ENCODE data around the gene TIGAR. TPM values are rescaled to one million over a fixed set of nuclear protein-coding genes. Genes with fewer than 3 reads are reported as not detected.

The TIGAR gene
- polyA plus RNA-seq, 3 donors = 5.5 to 16.0 (median 11.0) TPM

- Mint-ChIP-seq H3K9me3 (peaks cover 0 to 3% (median 2%) of the 10 kb centered on the region in 7 donors), H3K27me3 (ENCODE audit: low read depth in 3 of 3) (peaks cover 23 to 52% (median 42%) of the 10 kb centered on the region in 3 donors), H3K4me3 (peak overlapping the region; percentile 95 to 96), H3K36me3 (peaks cover 22 to 31% of the 10 kb centered on the region in 2 donors), H3K27ac (no peak overlapping the region), H3K4me1 (peaks cover 62% of the 10 kb centered on the region)
- intact Hi-C loops (cut with micrococcal nuclease) = loop anchor here (5.0 kb wide), 4 partner anchors 169 to 389 kb away; no protein-coding TSS in a partner anchor
- H3K9me3 ChIP-seq (replicated peaks in 1 of 2; ENCODE audit: control insufficient read depth in 1 of 2, insufficient read depth in 1 of 2, low read length in 2 of 2) = no peaks in the 10 kb centered on the region
- TF ChIP-seq CTCF (IDR thresholded peaks at IDR 0.05) = no peak
- no peak overlapping the region for H3K27ac ChIP-seq (ENCODE audit: low read depth in 1 of 2, low read length in 2 of 2)
- 73% methylated on average over 10 of the region's 14 CpGs for WGBS (ENCODE audit: insufficient coverage)
- peaks cover 26% of the 10 kb centered on the region for H3K79me2 ChIP-seq (ENCODE audit: insufficient read depth, low read length)
- H3K9ac ChIP-seq (ENCODE audit: insufficient read depth, low read length, poor library complexity, severe bottlenecking) = no peak overlapping the region
- peak overlapping the region; percentile 98 for H3K4me2 ChIP-seq (replicated peaks; ENCODE audit: extremely low read depth, low read length, poor library complexity, severe bottlenecking)
- no peak overlapping the region for H2AFZ ChIP-seq (ENCODE audit: insufficient read depth, low read depth, low read length, poor library complexity, severe bottlenecking)
- peaks cover 4 to 28% of the 10 kb centered on the region in 2 donors for H3K27me3 ChIP-seq (ENCODE audit: control insufficient read depth in 2 of 2, insufficient read depth in 2 of 2, low read length in 2 of 2)
- DNase-seq = no peak
- H3K4me3 ChIP-seq (replicated peaks in 1 of 3; ENCODE audit: low read depth in 2 of 3, low read length in 3 of 3) = peak overlapping the region in 1 of 3 experiments; percentile 78
- H4K20me1 ChIP-seq (ENCODE audit: insufficient read depth, low read length) = peaks cover 5% of the 10 kb centered on the region
- peaks cover 11 to 13% of the 10 kb centered on the region in 2 donors for H3K36me3 ChIP-seq (replicated peaks in 1 of 2; ENCODE audit: control insufficient read depth in 1 of 2, insufficient read depth in 2 of 2, low read length in 2 of 2)
- H3K4me1 ChIP-seq (ENCODE audit: control insufficient read depth in 1 of 2, insufficient read depth in 2 of 2, low read length in 2 of 2) = peaks cover 61 to 85% of the 10 kb centered on the region in 2 donors
Observed at GRCh38 chr12:4275870-4276301, 45.1 kb upstream of the TIGAR start.

- H3K4me3 Mint-ChIP-seq = peak overlapping the region; percentile 39 to 42
- peaks cover 5% of the 10 kb centered on the region for H4K20me1 ChIP-seq (ENCODE audit: insufficient read depth, low read length)
- DNase-seq = peak; percentile 72 to 90 (median 76)
- H3K27me3 ChIP-seq (ENCODE audit: control insufficient read depth in 2 of 2, insufficient read depth in 2 of 2, low read length in 2 of 2) = peaks cover 4 to 28% of the 10 kb centered on the region in 2 donors
- no peak overlapping the region for H3K4me2 ChIP-seq (replicated peaks; ENCODE audit: extremely low read depth, low read length, poor library complexity, severe bottlenecking)
- no peak overlapping the region for H3K4me3 ChIP-seq (replicated peaks in 1 of 3; ENCODE audit: low read depth in 2 of 3, low read length in 3 of 3)
- no peak overlapping the region for H2AFZ ChIP-seq (ENCODE audit: insufficient read depth, low read depth, low read length, poor library complexity, severe bottlenecking)
- H3K27me3 Mint-ChIP-seq (ENCODE audit: low read depth in 3 of 3) = peaks cover 17 to 46% (median 35%) of the 10 kb centered on the region in 3 donors
- H3K9ac ChIP-seq (ENCODE audit: insufficient read depth, low read length, poor library complexity, severe bottlenecking) = no peak overlapping the region
- peaks cover 0 to 3% (median 2%) of the 10 kb centered on the region in 7 donors for H3K9me3 Mint-ChIP-seq
- H3K36me3 Mint-ChIP-seq = peaks cover 29 to 39% of the 10 kb centered on the region in 2 donors
- peak overlapping the region in 1 of 7 donors; percentile 75 for H3K27ac Mint-ChIP-seq
- H3K4me1 Mint-ChIP-seq = peaks cover 59% of the 10 kb centered on the region
- H3K4me1 ChIP-seq (ENCODE audit: control insufficient read depth in 1 of 2, insufficient read depth in 2 of 2, low read length in 2 of 2) = peaks cover 53 to 78% of the 10 kb centered on the region in 2 donors
- peak; percentile 89 for TF ChIP-seq CTCF (IDR thresholded peaks at IDR 0.05)
- H3K27ac ChIP-seq (ENCODE audit: low read depth in 1 of 2, low read length in 2 of 2) = no peak overlapping the region
- peaks cover 26% of the 10 kb centered on the region for H3K79me2 ChIP-seq (ENCODE audit: insufficient read depth, low read length)
- peaks cover 11 to 21% of the 10 kb centered on the region in 2 donors for H3K36me3 ChIP-seq (replicated peaks in 1 of 2; ENCODE audit: control insufficient read depth in 1 of 2, insufficient read depth in 2 of 2, low read length in 2 of 2)
- WGBS (ENCODE audit: insufficient coverage) = 10% methylated on average over 6 of the region's 10 CpGs
- intact Hi-C loops (cut with micrococcal nuclease) = loop anchor here (5.0 kb wide), 4 partner anchors 169 to 389 kb away; no protein-coding TSS in a partner anchor
- no peaks in the 10 kb centered on the region for H3K9me3 ChIP-seq (replicated peaks in 1 of 2; ENCODE audit: control insufficient read depth in 1 of 2, insufficient read depth in 1 of 2, low read length in 2 of 2)
Observed at GRCh38 chr12:4276524-4277204, 44.3 kb upstream of the TIGAR start.

Measured in CD14-positive monocyte (primary cell).